Fibroblast of pulmonary artery (primary cell): Measurements from ENCODE around the gene FAM234B.

Source experiments
- DNase-seq: peaks from one replicate; pipeline ENCODE4 v3.0.0-alpha.2; 2010; ENCODE audit warnings: low read depth
- H3K4me3 ChIP-seq: replicated peaks from 2 replicates; pipeline ENCODE4 v1.5.1; 2011; ENCODE audit warnings: low read depth, mild to moderate bottlenecking, control low read depth, low read length, moderate library complexity
- TF ChIP-seq, protein P1 (sequence below): IDR thresholded peaks from 2 replicates; pipeline ENCODE4 v1.5.1; 2011; ENCODE audit warnings: mild to moderate bottlenecking, control low read depth, low read length, inconsistent platforms; ENCODE audit errors: missing control alignments

Gene FAM234B

DNA sequence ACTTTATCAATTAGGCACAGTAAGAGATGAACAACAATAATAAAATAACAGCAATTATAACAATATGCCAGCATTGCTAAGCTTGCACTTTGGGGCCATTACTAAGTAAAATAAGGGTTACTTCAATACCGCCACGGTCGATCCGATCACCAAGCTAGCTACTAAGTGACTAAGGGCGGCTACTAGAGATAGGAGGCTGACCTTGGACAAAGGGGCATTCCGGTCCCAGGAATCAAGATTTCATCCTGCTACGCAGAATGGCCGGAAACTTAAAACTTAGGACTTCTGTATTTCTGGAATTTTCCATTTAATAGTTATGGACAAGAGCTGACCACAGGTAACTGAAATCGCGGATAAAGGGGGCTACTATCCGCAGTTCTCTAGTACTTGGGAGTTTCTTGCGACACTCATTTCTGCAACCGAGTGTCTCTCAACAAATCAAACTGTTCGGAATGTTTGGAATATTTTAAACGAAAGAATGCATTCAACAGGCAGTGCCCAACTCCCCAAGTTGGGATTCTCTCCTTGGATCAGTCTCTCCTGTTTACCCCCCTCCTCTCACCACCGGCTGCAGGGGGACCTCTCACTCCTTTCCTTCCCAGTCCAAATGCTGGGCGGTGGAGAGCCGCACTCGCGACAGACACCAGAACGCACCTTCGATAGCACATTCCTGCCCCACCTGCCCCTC is 44.8 kb upstream of the FAM234B start:
- TF ChIP-seq, protein P1, sequence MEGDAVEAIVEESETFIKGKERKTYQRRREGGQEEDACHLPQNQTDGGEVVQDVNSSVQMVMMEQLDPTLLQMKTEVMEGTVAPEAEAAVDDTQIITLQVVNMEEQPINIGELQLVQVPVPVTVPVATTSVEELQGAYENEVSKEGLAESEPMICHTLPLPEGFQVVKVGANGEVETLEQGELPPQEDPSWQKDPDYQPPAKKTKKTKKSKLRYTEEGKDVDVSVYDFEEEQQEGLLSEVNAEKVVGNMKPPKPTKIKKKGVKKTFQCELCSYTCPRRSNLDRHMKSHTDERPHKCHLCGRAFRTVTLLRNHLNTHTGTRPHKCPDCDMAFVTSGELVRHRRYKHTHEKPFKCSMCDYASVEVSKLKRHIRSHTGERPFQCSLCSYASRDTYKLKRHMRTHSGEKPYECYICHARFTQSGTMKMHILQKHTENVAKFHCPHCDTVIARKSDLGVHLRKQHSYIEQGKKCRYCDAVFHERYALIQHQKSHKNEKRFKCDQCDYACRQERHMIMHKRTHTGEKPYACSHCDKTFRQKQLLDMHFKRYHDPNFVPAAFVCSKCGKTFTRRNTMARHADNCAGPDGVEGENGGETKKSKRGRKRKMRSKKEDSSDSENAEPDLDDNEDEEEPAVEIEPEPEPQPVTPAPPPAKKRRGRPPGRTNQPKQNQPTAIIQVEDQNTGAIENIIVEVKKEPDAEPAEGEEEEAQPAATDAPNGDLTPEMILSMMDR = no peak
- H3K4me3 ChIP-seq = peak overlapping the region; percentile 94
- DNase-seq = peak; percentile 32

DNA sequence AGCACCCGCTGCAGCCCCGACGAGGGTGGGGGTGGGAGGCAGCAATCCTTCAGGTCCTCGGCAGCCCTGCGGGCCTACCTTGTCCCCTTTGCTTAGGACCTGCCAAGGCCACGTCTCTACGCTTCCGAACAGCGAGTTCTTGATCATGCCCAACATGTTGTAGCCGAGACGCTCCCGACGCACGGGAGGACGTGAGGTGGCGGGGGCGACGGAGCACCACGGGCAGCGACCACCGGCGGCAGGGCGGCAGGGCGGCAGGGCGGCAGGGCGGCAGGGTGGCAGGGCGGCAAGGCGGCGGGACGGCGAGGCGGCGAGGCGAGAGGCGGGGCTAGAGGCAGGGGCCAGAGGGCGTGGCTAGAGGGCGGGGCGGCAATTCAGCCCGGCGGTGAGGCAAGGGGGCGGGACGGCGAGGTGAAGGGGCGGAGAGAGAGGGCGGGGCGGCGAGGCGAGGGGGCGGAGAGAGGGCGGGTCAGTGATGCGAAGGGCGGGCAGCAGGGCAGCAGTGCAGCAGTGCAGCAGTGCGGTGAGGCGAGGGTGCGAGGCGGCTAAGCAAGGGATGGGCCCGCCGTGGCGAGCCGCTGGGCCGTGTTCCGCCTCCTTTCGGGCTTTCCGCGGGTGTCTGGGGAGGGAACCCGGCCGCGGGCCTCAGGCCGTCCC is 44.1 kb upstream of the FAM234B start, which contains the start of gene HEBP1:
HEBP1 (minus strand) TSS at position 307 of the 657 bp plus-strand sequence; CDS start at position 156, 151 bp downstream.
- DNase-seq = peak; percentile 91
- H3K4me3 ChIP-seq = peak within 1 kb of the TSS; percentile 94
- TF ChIP-seq, protein P1 = no peak

DNA sequence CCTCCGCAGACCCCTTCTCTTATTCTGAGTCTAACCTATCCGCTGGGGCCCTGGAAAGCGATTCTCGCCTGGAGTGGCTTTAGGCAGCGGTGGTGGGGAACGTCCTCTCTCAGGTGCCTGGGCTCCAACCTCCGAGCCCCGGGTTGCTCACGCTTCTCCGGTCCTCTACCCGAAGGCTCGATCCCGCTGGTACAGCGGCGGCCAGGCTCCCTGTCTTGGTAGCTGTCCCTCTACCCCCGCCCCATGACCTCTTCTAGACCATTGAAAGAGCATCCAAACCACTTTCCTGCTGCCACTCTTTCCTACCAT is 43.6 kb upstream of the FAM234B start:
- TF ChIP-seq, protein P1 = no peak
- H3K4me3 ChIP-seq = peak overlapping the region; percentile 94
- no peak for DNase-seq

DNA sequence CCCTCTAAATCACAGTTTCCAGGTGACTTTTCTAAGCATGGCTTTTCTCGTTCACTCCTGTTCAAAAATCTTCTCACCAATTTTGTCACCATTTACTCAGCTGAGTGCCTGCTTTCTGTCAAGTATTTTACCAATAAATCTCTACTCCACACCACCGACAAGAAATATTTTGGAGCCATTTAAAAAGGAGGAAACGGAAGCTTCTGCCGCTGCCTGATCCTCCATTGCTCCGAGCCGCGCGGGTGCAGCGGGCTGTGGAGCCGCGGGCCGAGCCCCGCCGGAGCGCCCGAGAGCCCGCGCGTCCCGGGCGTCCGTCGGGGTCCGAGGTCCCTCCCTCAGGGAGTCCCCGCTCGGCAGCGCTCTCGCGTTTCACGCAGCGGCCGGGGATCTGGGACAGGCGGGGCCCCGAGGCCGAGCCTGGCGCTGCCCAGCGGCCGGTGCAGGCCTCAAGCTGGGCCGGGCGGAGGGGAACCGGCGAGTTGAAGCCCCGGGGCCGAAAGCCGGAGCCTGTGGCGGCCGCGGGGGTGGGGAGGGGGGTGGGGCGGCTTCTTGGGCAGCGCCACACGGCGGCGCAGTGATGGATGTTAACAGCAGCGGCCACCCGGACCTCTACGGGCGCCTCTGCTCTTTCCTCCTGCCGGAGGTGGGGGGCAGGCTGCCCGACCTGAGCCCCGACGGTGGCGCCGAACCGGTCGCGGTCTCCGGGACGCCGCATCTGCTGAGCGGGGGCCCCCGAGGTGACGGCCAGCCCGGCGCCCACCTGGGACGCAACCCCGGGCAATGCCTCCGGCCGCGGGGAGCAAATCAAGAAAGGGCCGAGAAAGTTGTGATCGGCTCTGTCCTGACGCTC is 43.0 kb upstream of the FAM234B start:
- H3K4me3 ChIP-seq = peak overlapping the region; percentile 94
- TF ChIP-seq, protein P1 = peak; percentile 19
- DNase-seq = peak; percentile 55

DNA sequence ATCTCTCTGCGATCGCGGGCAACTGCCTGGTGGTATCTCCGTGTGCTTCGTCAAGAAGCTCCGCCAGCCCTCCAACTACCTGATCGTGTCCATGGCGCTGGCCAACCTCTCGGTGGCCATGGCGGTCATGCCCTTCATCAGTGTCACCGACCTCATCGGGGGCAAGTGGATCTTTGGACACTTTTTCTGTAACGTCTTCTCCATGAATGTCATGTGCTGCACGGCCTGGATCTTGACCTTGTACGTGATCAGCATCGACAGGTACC is 42.5 kb upstream of the FAM234B start:
- TF ChIP-seq, protein P1 = no peak
- peak overlapping the region; percentile 94 for H3K4me3 ChIP-seq
- DNase-seq = no peak

DNA sequence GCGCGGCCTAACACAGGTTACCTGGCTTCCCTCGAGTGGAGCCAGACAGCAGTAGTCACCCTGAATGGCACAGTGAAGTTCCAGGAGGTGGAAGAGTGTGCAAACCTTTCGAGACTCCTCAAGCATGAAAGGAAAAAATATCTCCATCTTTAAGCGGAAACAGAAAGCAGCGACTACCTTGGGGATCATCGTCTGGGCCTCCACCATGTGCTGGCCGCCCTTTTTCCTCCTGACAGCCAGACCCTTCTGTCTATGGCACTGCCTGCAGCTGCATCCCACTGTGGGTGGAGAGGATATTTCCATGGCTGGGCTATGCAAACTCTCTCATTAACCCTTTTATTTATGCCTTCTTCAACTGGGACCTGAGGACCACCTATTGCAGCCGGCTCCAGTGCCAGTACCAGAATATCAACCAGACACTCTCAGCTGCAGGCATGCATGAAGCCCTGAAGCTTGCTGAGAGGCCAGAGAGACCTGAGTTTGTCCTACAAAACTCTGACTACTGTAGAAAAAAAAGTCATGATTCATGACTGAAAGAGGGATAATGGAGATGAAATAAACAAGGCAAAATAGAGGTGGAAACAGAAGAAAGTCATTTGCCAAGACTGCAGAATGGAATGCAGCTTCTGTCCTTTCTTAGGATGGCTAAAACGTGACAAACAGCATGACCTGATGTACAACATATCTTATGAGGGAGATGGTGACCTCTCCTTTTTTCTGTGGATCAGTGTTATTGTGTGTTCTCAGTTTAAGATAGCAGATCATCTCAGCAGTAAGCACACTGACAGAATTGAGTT is 41.7 kb upstream of the FAM234B start:
- DNase-seq = no peak
- TF ChIP-seq, protein P1 = no peak
- no peak overlapping the region for H3K4me3 ChIP-seq
